ENCODE data around the gene LRP6.

DNA sequence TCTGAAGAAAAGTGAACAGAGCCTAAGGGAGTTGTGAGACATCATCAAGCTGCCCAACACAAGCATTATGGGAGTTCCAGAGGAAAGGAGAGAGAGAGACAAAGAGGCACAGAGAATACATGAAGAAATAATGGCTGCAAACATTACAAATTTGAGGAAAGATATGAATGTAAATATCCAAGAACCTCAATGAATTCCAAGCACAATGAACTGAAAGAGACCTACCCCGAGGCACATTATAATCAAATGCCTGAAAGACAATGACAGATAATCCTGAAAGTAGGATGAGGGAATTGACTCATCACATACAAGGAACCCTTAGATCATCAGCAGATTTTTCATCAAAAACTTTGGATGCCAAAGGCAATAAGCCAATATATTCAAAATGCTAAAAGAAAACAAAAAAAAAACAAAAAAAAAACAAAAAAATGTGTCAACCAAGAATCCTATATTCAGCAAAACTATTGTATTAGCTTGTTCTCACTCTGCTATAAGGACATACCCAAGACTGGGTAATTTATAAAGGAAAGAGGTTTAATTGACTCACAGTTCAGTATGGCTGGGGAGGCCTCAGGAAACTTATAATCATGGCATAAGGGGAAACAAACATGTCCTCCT lies 158.3 kb downstream of the LRP6 start:
- TF ChIP-seq, protein P1, sequence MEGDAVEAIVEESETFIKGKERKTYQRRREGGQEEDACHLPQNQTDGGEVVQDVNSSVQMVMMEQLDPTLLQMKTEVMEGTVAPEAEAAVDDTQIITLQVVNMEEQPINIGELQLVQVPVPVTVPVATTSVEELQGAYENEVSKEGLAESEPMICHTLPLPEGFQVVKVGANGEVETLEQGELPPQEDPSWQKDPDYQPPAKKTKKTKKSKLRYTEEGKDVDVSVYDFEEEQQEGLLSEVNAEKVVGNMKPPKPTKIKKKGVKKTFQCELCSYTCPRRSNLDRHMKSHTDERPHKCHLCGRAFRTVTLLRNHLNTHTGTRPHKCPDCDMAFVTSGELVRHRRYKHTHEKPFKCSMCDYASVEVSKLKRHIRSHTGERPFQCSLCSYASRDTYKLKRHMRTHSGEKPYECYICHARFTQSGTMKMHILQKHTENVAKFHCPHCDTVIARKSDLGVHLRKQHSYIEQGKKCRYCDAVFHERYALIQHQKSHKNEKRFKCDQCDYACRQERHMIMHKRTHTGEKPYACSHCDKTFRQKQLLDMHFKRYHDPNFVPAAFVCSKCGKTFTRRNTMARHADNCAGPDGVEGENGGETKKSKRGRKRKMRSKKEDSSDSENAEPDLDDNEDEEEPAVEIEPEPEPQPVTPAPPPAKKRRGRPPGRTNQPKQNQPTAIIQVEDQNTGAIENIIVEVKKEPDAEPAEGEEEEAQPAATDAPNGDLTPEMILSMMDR (conservative IDR thresholded peaks at IDR 0.05; ENCODE audit: low read depth, low read length), result no peak
- TF ChIP-seq EZH2 (IDR thresholded peaks at IDR 0.05; ENCODE audit: low read length, unreplicated experiment), result no peak

Data from PC-3 (cell line).